PC-9 (cell line): Measurements from ENCODE around the gene THADA. TPM values are rescaled to one million over a fixed set of nuclear protein-coding genes. Genes with fewer than 3 reads are reported as not detected.

ENCODE experiments used
- BruUV-seq: library from RNA; stranded (reverse); fragments of 400-500 nt; replicated peaks from 2 replicates; lab custom pipeline; 2021; lab: Mats Ljungman, UMichigan
- CTCF ChIA-PET: fragments of 300-600 bp; sonication (Branson Sonifier 250); formaldehyde crosslinking; loops from one replicate; lab custom pipeline; 2022; ENCODE audit warnings: antibody characterized with exemption; lab: Charles Lee
- POLR2A ChIA-PET: fragments of 300-600 bp; sonication (Branson Sonifier 250); formaldehyde crosslinking; loops from one replicate; lab custom pipeline; 2022; ENCODE audit warnings: antibody characterized with exemption; ENCODE audit not compliant: unreplicated experiment; lab: Charles Lee
- DNase-seq, 2 experiments: peaks; one replicate each; pipeline versions ENCODE4 v3.0.0 to v3.0.0-alpha.2; 2015 to 2022; ENCODE audit warnings: mixed read lengths in 1 of 2
- H2AFZ ChIP-seq: fragments of 200-600 bp; sonication (generic); 2 replicates; pipeline ENCODE4 v1.8.1; 2017; ENCODE audit warnings: antibody characterized with exemption
- H3F3A ChIP-seq: fragments of 200-600 bp; sonication (generic); 2 replicates; pipeline ENCODE4 v1.8.1; 2017; ENCODE audit warnings: antibody characterized with exemption, mild to moderate bottlenecking, low read depth; ENCODE audit not compliant: insufficient read depth
- H3K27ac ChIP-seq: fragments of 200-600 bp; sonication (generic); 2 replicates; pipeline ENCODE4 v1.6.1; 2016; ENCODE audit warnings: mixed run types
- H3K27me3 ChIP-seq: fragments of 200-600 bp; sonication (generic); 2 replicates; pipeline ENCODE4 v1.6.1; 2016; ENCODE audit warnings: low read depth, mixed run types; ENCODE audit not compliant: insufficient read depth
- H3K36me3 ChIP-seq: fragments of 200-600 bp; sonication (generic); 2 replicates; pipeline ENCODE4 v1.6.1; 2016; ENCODE audit warnings: low read depth, mixed run types
- H3K4me1 ChIP-seq: fragments of 200-600 bp; sonication (generic); replicated peaks from 2 replicates; pipeline ENCODE4 v1.6.1; 2016; ENCODE audit warnings: mixed run types; ENCODE audit not compliant: insufficient read depth
- H3K4me2 ChIP-seq: fragments of 200-600 bp; sonication (generic); 2 replicates; pipeline ENCODE4 v1.6.1; 2017; ENCODE audit warnings: mixed run types
- H3K4me3 ChIP-seq: fragments of 200-600 bp; sonication (generic); 2 replicates; pipeline ENCODE4 v1.6.1; 2016; ENCODE audit warnings: mixed run types
- H3K79me2 ChIP-seq: fragments of 200-600 bp; sonication (generic); 2 replicates; pipeline ENCODE4 v1.6.1; 2017; ENCODE audit warnings: low read depth, mixed run types
- H3K9me2 ChIP-seq: fragments of 200-600 bp; sonication (generic); 2 replicates; pipeline ENCODE4 v1.8.1; 2017; ENCODE audit warnings: mild to moderate bottlenecking; ENCODE audit not compliant: insufficient read depth
- H3K9me3 ChIP-seq: fragments of 200-600 bp; sonication (generic); 2 replicates; pipeline ENCODE4 v1.8.1; 2016; ENCODE audit warnings: low read depth; ENCODE audit not compliant: insufficient read depth
- H4K20me1 ChIP-seq: fragments of 200-600 bp; sonication (generic); 2 replicates; pipeline ENCODE4 v1.8.1; 2017; ENCODE audit not compliant: insufficient read depth
- CTCF ChIP-seq: fragments of 200-600 bp; sonication (generic); conservative IDR thresholded peaks from 2 replicates; pipeline ENCODE4 v1.6.1; 2017; ENCODE audit warnings: mixed run types, antibody characterized with exemption, mild to moderate bottlenecking, moderate library complexity
- EZH2 ChIP-seq: fragments of 200-600 bp; sonication (generic); IDR thresholded peaks from 2 replicates; pipeline ENCODE4 v1.8.0; 2017; ENCODE audit warnings: antibody characterized with exemption, low read depth
- intact Hi-C: fragments of 100-400 bp; cut with micrococcal nuclease; formaldehyde crosslinking; loops from one replicate; pipeline ENCODE4 v1.10.0; 2022; ENCODE audit not compliant: unreplicated experiment
- total RNA-seq: library from RNA; stranded (reverse); gene quantifications from 2 replicates; pipeline ENCODE4 v1.2.3, GENCODE V29; 2021

Gene THADA
- total RNA-seq, 1 experiment from 2014 or later, result 28.1 TPM

- H3K9me3 ChIP-seq, result no peaks in the 10 kb centered on the region
- TF ChIP-seq EZH2 (no peak), CTCF (no peak)
- ChIA-PET POLR2A (no interaction called here), CTCF (no interaction called here)
- H3K4me3 ChIP-seq, result no peak overlapping the region
- no peaks in the 10 kb centered on the region for H3K79me2 ChIP-seq
- H3K4me1 ChIP-seq, result peaks cover 15% of the 10 kb centered on the region; the same call in 1 of the 2 replicates
- no peak for DNase-seq
- H3K27ac ChIP-seq, result no peak overlapping the region
- H3K4me2 ChIP-seq, result no peak overlapping the region
- no peak overlapping the region for H2AFZ ChIP-seq
- BruUV-seq, result no TSS peak
- H3K27me3 ChIP-seq, result no peaks in the 10 kb centered on the region
- no peaks in the 10 kb centered on the region for H3K36me3 ChIP-seq
- no peaks in the 10 kb centered on the region for H4K20me1 ChIP-seq
- H3K9me2 ChIP-seq, result no peaks in the 10 kb centered on the region
- H3F3A ChIP-seq, result peaks cover 15% of the 10 kb centered on the region
- intact Hi-C loops, result no loop called here
Observed at GRCh38 chr2:43490252-43490786, 105.5 kb downstream of the THADA start.

DNA sequence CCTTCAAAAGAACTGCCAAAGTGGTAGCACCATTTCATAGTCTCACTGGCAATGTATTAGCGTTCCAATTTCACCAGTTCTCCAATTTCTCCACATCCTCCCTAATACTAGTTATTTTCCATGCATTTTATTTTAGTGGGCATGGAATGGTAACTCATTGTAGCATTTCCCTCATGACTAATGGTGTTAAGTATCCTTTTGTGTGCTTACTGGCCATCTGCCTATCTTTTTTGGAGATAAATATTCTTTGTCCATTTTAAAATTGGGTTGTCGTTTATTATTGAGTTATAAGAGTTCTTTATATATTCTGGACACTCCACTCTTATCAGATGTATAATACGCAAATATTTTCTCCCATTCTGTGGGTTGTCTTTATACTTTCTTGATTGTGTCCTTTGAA, 107.1 kb downstream of the THADA start:
- no peaks in the 10 kb centered on the region for H3K9me3 ChIP-seq
- TF ChIP-seq CTCF, result no peak
- no peak for TF ChIP-seq EZH2
- H3K9me2 ChIP-seq, result no peaks in the 10 kb centered on the region
- no peaks in the 10 kb centered on the region for H3K36me3 ChIP-seq
- H3K27ac ChIP-seq, result no peak overlapping the region
- H4K20me1 ChIP-seq, result no peaks in the 10 kb centered on the region
- DNase-seq, result no peak
- peaks cover 10% of the 10 kb centered on the region; the same call in 1 of the 2 replicates for H3K4me1 ChIP-seq
- H3F3A ChIP-seq, result peaks cover 22% of the 10 kb centered on the region; the same call in 1 of the 2 replicates
- no peak overlapping the region for H2AFZ ChIP-seq
- BruUV-seq, result no TSS peak
- POLR2A ChIA-PET, result no interaction called here
- no peak overlapping the region for H3K4me3 ChIP-seq
- no peak overlapping the region for H3K4me2 ChIP-seq
- CTCF ChIA-PET, result no interaction called here
- intact Hi-C loops, result loop anchor here (5.0 to 10.0 kb wide), 2 partner anchors 49 to 514 kb away; no protein-coding TSS in a partner anchor
- H3K27me3 ChIP-seq, result no peaks in the 10 kb centered on the region
- H3K79me2 ChIP-seq, result no peaks in the 10 kb centered on the region

- Histone ChIP-seq H3K4me3 (no peak overlapping the region), H3K9me3 (no peaks in the 10 kb centered on the region), H3F3A (peaks cover 22% of the 10 kb centered on the region; the same call in 1 of the 2 replicates), H3K27me3 (no peaks in the 10 kb centered on the region), H4K20me1 (no peaks in the 10 kb centered on the region), H3K36me3 (no peaks in the 10 kb centered on the region), H3K4me1 (peaks cover 10% of the 10 kb centered on the region), H3K4me2 (no peak overlapping the region), H2AFZ (no peak overlapping the region), H3K27ac (peak overlapping the region; percentile 25), H3K9me2 (no peaks in the 10 kb centered on the region), H3K79me2 (no peaks in the 10 kb centered on the region)
- intact Hi-C loops, result loop anchor here (5.0 to 10.0 kb wide), 2 partner anchors 51 to 512 kb away; no protein-coding TSS in a partner anchor
- TF ChIP-seq EZH2, result no peak
- TF ChIP-seq CTCF, result no peak
- POLR2A ChIA-PET, result no interaction called here
- BruUV-seq, result no TSS peak
- peak in 1 of 2 experiments; percentile 52 for DNase-seq
- CTCF ChIA-PET, result interaction anchor here (0.5 kb wide), 1 partner anchor 662 kb away, joined by 18 read pairs; no protein-coding TSS in a partner anchor
Observed at GRCh38 chr2:43486603-43487002, 109.2 kb downstream of the THADA start.
